ENCODE data around the gene XRN1. TPM values are rescaled to one million over a fixed set of nuclear protein-coding genes. Genes with fewer than 3 reads are reported as not detected.
"Not testable (repeated sequence)": the region's sequence is repeated elsewhere in the genome, so short reads cannot be mapped to it uniquely, and the experiment has no call there.

The XRN1 gene
- total and polyA plus RNA-seq, 8 donors = 3.5 to 23.4 (median 18.2) TPM

GRCh38 chr3:142319094-142319493 lies 128.7 kb downstream of the XRN1 start:
- no peak for TF ChIP-seq CTCF (IDR thresholded peaks at IDR 0.05)
- Histone ChIP-seq H3K9me3 (no peaks in the 10 kb centered on the region), H3K4me1 (no peaks in the 10 kb centered on the region), H3K36me3 (peaks cover 0 to 9% (median 0%) of the 10 kb centered on the region in 3 donors), H3K4me3 (no peak overlapping the region), H3K27ac (no peak overlapping the region), H3K27me3 (no peaks in the 10 kb centered on the region)
- whole genome bisulfite sequencing, 2 donors = 92% methylated on average over 1 of the region's 1 CpG
- intact Hi-C loops (cut with DNase I) = no loop called here
- peak; percentile 43 for FAIRE-seq
- DNase-seq = no peak
- no peak for ATAC-seq

- Histone ChIP-seq H3K4me1 (no peaks in the 10 kb centered on the region), H3K9me3 (no peaks in the 10 kb centered on the region), H3K4me3 (no peak overlapping the region), H3K36me3 (peaks cover 0 to 16% (median 0%) of the 10 kb centered on the region in 3 donors), H3K27ac (no peak overlapping the region), H3K27me3 (no peaks in the 10 kb centered on the region)
- no peak for TF ChIP-seq CTCF (IDR thresholded peaks at IDR 0.05)
- no peak for ATAC-seq
- intact Hi-C loops (cut with DNase I) = no loop called here
- no peak for FAIRE-seq
- no peak for DNase-seq
Measured at GRCh38 chr3:142318331-142318730, 129.5 kb downstream of the XRN1 start.

- H3K9me3 ChIP-seq; H3K4me1 ChIP-seq; FAIRE-seq; intact Hi-C loops (cut with DNase I); H3K27me3 ChIP-seq; DNase-seq; H3K4me3 ChIP-seq; H3K27ac ChIP-seq: not testable (repeated sequence)
- 93% methylated on average over 2 of the region's 2 CpGs for WGBS, 2 donors
- H3K36me3 ChIP-seq = peaks cover 0 to 27% (median 0%) of the 10 kb centered on the region in 3 donors
- peak in 2 of 4 donors; percentile 41 to 63 for ATAC-seq
Measured at GRCh38 chr3:142315978-142316388, 131.9 kb downstream of the XRN1 start.

- no peak for ATAC-seq
- no peak for DNase-seq
- Histone ChIP-seq H3K4me3 (no peak overlapping the region), H3K27me3 (no peaks in the 10 kb centered on the region), H3K4me1 (no peaks in the 10 kb centered on the region), H3K27ac (no peak overlapping the region), H3K36me3 (peaks cover 0 to 31% (median 0%) of the 10 kb centered on the region in 3 donors), H3K9me3 (no peaks in the 10 kb centered on the region)
- intact Hi-C loops (cut with DNase I) = no loop called here
- FAIRE-seq = no peak
- TF ChIP-seq CTCF (IDR thresholded peaks at IDR 0.05) = no peak
Measured at GRCh38 chr3:142315083-142315482, 132.8 kb downstream of the XRN1 start.

GRCh38 chr3:142310439-142310838 lies 137.4 kb downstream of the XRN1 start:
- Histone ChIP-seq H3K27ac (no peak overlapping the region), H3K9me3 (no peaks in the 10 kb centered on the region), H3K4me1 (no peaks in the 10 kb centered on the region), H3K27me3 (no peaks in the 10 kb centered on the region), H3K36me3 (peaks cover 0 to 22% (median 0%) of the 10 kb centered on the region in 3 donors), H3K4me3 (no peak overlapping the region)
- FAIRE-seq (no peak), DNase-seq (no peak), ATAC-seq (no peak)
- TF ChIP-seq CTCF (IDR thresholded peaks at IDR 0.05) = no peak
- WGBS, 2 donors = 95 to 98% methylated on average over 1 of the region's 1 CpG
- intact Hi-C loops (cut with DNase I) = no loop called here

GRCh38 chr3:142302847-142303246 lies 145.0 kb downstream of the XRN1 start:
- H3K9me3 ChIP-seq; ATAC-seq; DNase-seq; H3K4me3 ChIP-seq; FAIRE-seq; intact Hi-C loops (cut with DNase I); H3K27ac ChIP-seq; H3K27me3 ChIP-seq; H3K36me3 ChIP-seq; H3K4me1 ChIP-seq: not testable (repeated sequence)
- WGBS, 2 donors = 97 to 98% methylated on average over 3 of the region's 3 CpGs
